ENCODE data around the gene PPP1R12A. TPM values are rescaled to one million over a fixed set of nuclear protein-coding genes. Genes with fewer than 3 reads are reported as not detected.
A peak's percentile ranks its signal among the peaks of the same experiment; 100 is the strongest.

PPP1R12A gene
- total RNA-seq, 1 experiment from 2014 or later = 52.0 TPM

- POLR2A ChIA-PET = no interaction called here
These were observed 47.0 kb downstream of the PPP1R12A start for GRCh38 chr12:79887890-79888289.

GRCh38 chr12:79886917-79887519, 47.9 kb downstream of the PPP1R12A start:
- H3K79me2 ChIP-seq (ENCODE audit: insufficient read depth, low read length) = peaks cover 93% of the 10 kb centered on the region
- TF ChIP-seq CTCF (IDR thresholded peaks at IDR 0.05 in 2 of 3, conservative IDR thresholded peaks at IDR 0.05 in 1 of 3; ENCODE audit: borderline replicate concordance in 1 of 3, insufficient read depth in 1 of 3, low read depth in 2 of 3, low read length in 2 of 3) = peak; percentile 40 to 73 (median 64); a peak in 5 of 6 replicates
- TF ChIP-seq POLR2A (IDR thresholded peaks at IDR 0.05; ENCODE audit: borderline replicate concordance, extremely low read depth, insufficient read depth, insufficient read length) = no peak
- TF ChIP-seq MAX (IDR thresholded peaks at IDR 0.05) = no peak
- TF ChIP-seq RAD21 (IDR thresholded peaks at IDR 0.05; ENCODE audit: low read depth) = peak; percentile 48
- TF ChIP-seq EZH2phosphoT487 (IDR thresholded peaks at IDR 0.05; ENCODE audit: borderline replicate concordance) = no peak
- no peak for TF ChIP-seq JUND (IDR thresholded peaks at IDR 0.05)
- TF ChIP-seq SP1 (IDR thresholded peaks at IDR 0.05; ENCODE audit: low read depth) = no peak
- TF ChIP-seq CBX3 (IDR thresholded peaks at IDR 0.05; ENCODE audit: low read depth) = peak; percentile 33; the same call in 1 of the 2 replicates
- no peak for TF ChIP-seq EGR1 (IDR thresholded peaks at IDR 0.05; ENCODE audit: low read depth)

More at GRCh38 chr12:79887890-79888289, 47.0 kb downstream of the PPP1R12A start:
- ChIA-PET CTCF (interaction anchor here (0.8 kb wide), 1 partner anchor 13 kb away, joined by 3 read pairs; no protein-coding TSS in a partner anchor), RAD21 (ENCODE audit: low non-redundant PET in 1 of 2, low total read pairs in 2 of 2, uncharacterized antibody in 2 of 2, unreplicated experiment in 2 of 2) (no interaction called here)
- DNase-seq (ENCODE audit: low read depth, low spot score) = no peak
- no peaks in the 10 kb centered on the region for H3K9me3 ChIP-seq (ENCODE audit: control insufficient read depth in 1 of 2, insufficient read depth in 1 of 2, low read depth in 1 of 2, low read length in 2 of 2)
- H2AFZ ChIP-seq (ENCODE audit: low read depth, low read length, poor library complexity, severe bottlenecking) = no peak overlapping the region
- H4K20me1 ChIP-seq (ENCODE audit: insufficient read depth) = peaks cover 15% of the 10 kb centered on the region; the same call in 1 of the 2 replicates
- no peak overlapping the region for H3K4me2 ChIP-seq (ENCODE audit: low read length)
- ATAC-seq = no peak
- no peaks in the 10 kb centered on the region for H3K36me3 ChIP-seq (ENCODE audit: control insufficient read depth in 1 of 2, insufficient read depth in 2 of 2, low read length in 2 of 2)
- no peak overlapping the region for H3K9ac ChIP-seq (ENCODE audit: low read length)
- peaks cover 88% of the 10 kb centered on the region for H3K79me2 ChIP-seq (ENCODE audit: insufficient read depth, low read length)
- intact Hi-C loops (cut with micrococcal nuclease) = loop anchor here (1.0 kb wide), 1 partner anchor 298 kb away; no protein-coding TSS in a partner anchor
- H3K27me3 ChIP-seq (ENCODE audit: insufficient read depth, low read length) = no peaks in the 10 kb centered on the region
- H3K4me1 ChIP-seq (ENCODE audit: control insufficient read depth in 1 of 2, insufficient read depth in 2 of 2, low read length in 2 of 2) = no peaks in the 10 kb centered on the region
- no peak overlapping the region for H3K27ac ChIP-seq (ENCODE audit: low read depth, low read length)
- BruUV-seq (replicated peaks) = no TSS peak
- H3K4me3 ChIP-seq (replicated peaks in 1 of 2; ENCODE audit: low read depth in 1 of 2, low read length in 2 of 2) = no peak overlapping the region
- H3K9me2 ChIP-seq (ENCODE audit: insufficient read depth) = no peaks in the 10 kb centered on the region
- TF ChIP-seq CBX3 (IDR thresholded peaks at IDR 0.05; ENCODE audit: low read depth) (no peak), EGR1 (IDR thresholded peaks at IDR 0.05; ENCODE audit: low read depth) (no peak), EZH2phosphoT487 (IDR thresholded peaks at IDR 0.05; ENCODE audit: borderline replicate concordance) (no peak), POLR2AphosphoS5 (IDR thresholded peaks at IDR 0.05; ENCODE audit: low read depth, low read length) (no peak), ATF3 (IDR thresholded peaks at IDR 0.05) (no peak), SP1 (IDR thresholded peaks at IDR 0.05; ENCODE audit: low read depth) (no peak), SIN3A (IDR thresholded peaks at IDR 0.05; ENCODE audit: low read depth) (no peak), EZH2 (IDR thresholded peaks at IDR 0.05) (no peak), FOSL1 (IDR thresholded peaks at IDR 0.05; ENCODE audit: low read depth) (no peak), CEBPB (IDR thresholded peaks at IDR 0.05; ENCODE audit: low read depth) (no peak), MAX (IDR thresholded peaks at IDR 0.05) (no peak), ZFX (IDR thresholded peaks at IDR 0.05) (no peak)

More at GRCh38 chr12:79886917-79887519, 47.9 kb downstream of the PPP1R12A start:
- Histone ChIP-seq H3K9me3 (ENCODE audit: control insufficient read depth in 1 of 2, insufficient read depth in 1 of 2, low read depth in 1 of 2, low read length in 2 of 2) (no peaks in the 10 kb centered on the region), H3K4me2 (ENCODE audit: low read length) (no peak overlapping the region), H3K9me2 (ENCODE audit: insufficient read depth) (no peaks in the 10 kb centered on the region), H3K9ac (ENCODE audit: low read length) (no peak overlapping the region), H3K27ac (ENCODE audit: low read depth, low read length) (no peak overlapping the region), H2AFZ (ENCODE audit: low read depth, low read length, poor library complexity, severe bottlenecking) (no peak overlapping the region), H3K27me3 (ENCODE audit: insufficient read depth, low read length) (no peaks in the 10 kb centered on the region), H4K20me1 (ENCODE audit: insufficient read depth) (peaks cover 15% of the 10 kb centered on the region; the same call in 1 of the 2 replicates), H3K4me1 (ENCODE audit: control insufficient read depth in 1 of 2, insufficient read depth in 2 of 2, low read length in 2 of 2) (no peaks in the 10 kb centered on the region), H3K4me3 (replicated peaks in 1 of 2; ENCODE audit: low read depth in 1 of 2, low read length in 2 of 2) (no peak overlapping the region), H3K36me3 (ENCODE audit: control insufficient read depth in 1 of 2, insufficient read depth in 2 of 2, low read length in 2 of 2) (no peaks in the 10 kb centered on the region)
- RAD21 ChIA-PET (ENCODE audit: low non-redundant PET in 1 of 2, low total read pairs in 2 of 2, uncharacterized antibody in 2 of 2, unreplicated experiment in 2 of 2) = no interaction called here
- intact Hi-C loops (cut with micrococcal nuclease) = loop anchor here (1.0 kb wide), 1 partner anchor 299 kb away; no protein-coding TSS in a partner anchor
- DNase-seq (ENCODE audit: low read depth, low spot score) (peak; percentile 41), ATAC-seq (peak; percentile 92)
- CTCF ChIA-PET = interaction anchor here (0.7 to 1.0 kb wide), 3 partner anchors 11 to 300 kb away, joined by 3 to 4 read pairs (median 4); no protein-coding TSS in a partner anchor
- BruUV-seq (replicated peaks) = no TSS peak
- POLR2A ChIA-PET = no interaction called here
